Parathyroid adenoma (tissue), 2 donors: ENCODE measurements around the gene DISP2.

Experiments used
- H2AFZ ChIP-seq: fragments of 300-600 bp; sonication (generic); one replicate; pipeline ENCODE4 v1.7.0; 2017; ENCODE audit warnings: antibody characterized with exemption, mild to moderate bottlenecking
- H3K27ac ChIP-seq: fragments of 300-600 bp; sonication (generic); one replicate; pipeline ENCODE4 v1.7.0; 2017
- H3K27me3 ChIP-seq: fragments of 300-600 bp; sonication (generic); one replicate; pipeline ENCODE4 v1.7.0; 2017; ENCODE audit warnings: low read length; ENCODE audit not compliant: control insufficient read depth, insufficient read depth
- H3K36me3 ChIP-seq: fragments of 300-600 bp; sonication (generic); one replicate; pipeline ENCODE4 v1.7.0; 2017; ENCODE audit warnings: low read length; ENCODE audit not compliant: control insufficient read depth, insufficient read depth
- H3K4me1 ChIP-seq: fragments of 300-600 bp; sonication (generic); one replicate; pipeline ENCODE4 v1.7.0; 2017; ENCODE audit warnings: control low read depth
- H3K4me2 ChIP-seq: fragments of 300-600 bp; sonication (generic); one replicate; pipeline ENCODE4 v1.7.0; 2017; ENCODE audit warnings: low read length
- H3K4me3 ChIP-seq: fragments of 300-600 bp; sonication (generic); one replicate; pipeline ENCODE4 v1.7.0; 2017; ENCODE audit warnings: low read depth, low read length
- H3K79me2 ChIP-seq: fragments of 300-600 bp; sonication (generic); one replicate; pipeline ENCODE4 v1.7.0; 2017; ENCODE audit warnings: control low read depth
- H3K9ac ChIP-seq: fragments of 300-600 bp; sonication (generic); one replicate; pipeline ENCODE4 v1.7.0; 2017; ENCODE audit warnings: mild to moderate bottlenecking
- H3K9me3 ChIP-seq: fragments of 300-600 bp; sonication (generic); one replicate; pipeline ENCODE4 v1.7.0; 2017; ENCODE audit warnings: low read length; ENCODE audit not compliant: control insufficient read depth
- CTCF ChIP-seq: fragments of 300-600 bp; sonication (generic); IDR thresholded peaks from one replicate; pipeline ENCODE4 v1.7.0; 2017; ENCODE audit warnings: antibody characterized with exemption, mild to moderate bottlenecking
- donor health status: primary hyperparathyroidism.

DISP2 gene

GRCh38 chr15:40372981-40373380 is 15.0 kb downstream of the DISP2 start:
- H3K4me1 ChIP-seq: no peaks in the 10 kb centered on the region
- H3K9me3 ChIP-seq: no peaks in the 10 kb centered on the region
- no peak overlapping the region for H3K4me3 ChIP-seq
- H2AFZ ChIP-seq: no peak overlapping the region
- H3K36me3 ChIP-seq: no peaks in the 10 kb centered on the region
- H3K9ac ChIP-seq: no peak overlapping the region
- H3K79me2 ChIP-seq: no peaks in the 10 kb centered on the region
- no peak overlapping the region for H3K27ac ChIP-seq
- no peak overlapping the region for H3K4me2 ChIP-seq
- H3K27me3 ChIP-seq: no peaks in the 10 kb centered on the region
- TF ChIP-seq CTCF: no peak

- TF ChIP-seq CTCF: no peak
- Histone ChIP-seq H3K27ac (no peak overlapping the region), H2AFZ (no peak overlapping the region), H3K4me1 (no peaks in the 10 kb centered on the region), H3K9ac (no peak overlapping the region), H3K27me3 (no peaks in the 10 kb centered on the region), H3K9me3 (no peaks in the 10 kb centered on the region), H3K4me2 (no peak overlapping the region), H3K4me3 (no peak overlapping the region), H3K79me2 (no peaks in the 10 kb centered on the region), H3K36me3 (no peaks in the 10 kb centered on the region)
Measured at GRCh38 chr15:40377606-40378005, 19.6 kb downstream of the DISP2 start.

- H3K9ac ChIP-seq: no peak overlapping the region
- no peak for TF ChIP-seq CTCF
- H3K4me3 ChIP-seq: no peak overlapping the region
- H2AFZ ChIP-seq: no peak overlapping the region
- no peak overlapping the region for H3K4me2 ChIP-seq
- H3K27me3 ChIP-seq: no peaks in the 10 kb centered on the region
- H3K9me3 ChIP-seq: no peaks in the 10 kb centered on the region
- H3K27ac ChIP-seq: no peak overlapping the region
- H3K36me3 ChIP-seq: no peaks in the 10 kb centered on the region
- no peaks in the 10 kb centered on the region for H3K79me2 ChIP-seq
- no peaks in the 10 kb centered on the region for H3K4me1 ChIP-seq
Measured at GRCh38 chr15:40379374-40379773, 21.4 kb downstream of the DISP2 start.

- no peak overlapping the region for H2AFZ ChIP-seq
- H3K9ac ChIP-seq: no peak overlapping the region
- H3K4me1 ChIP-seq: no peaks in the 10 kb centered on the region
- no peak overlapping the region for H3K4me2 ChIP-seq
- H3K27me3 ChIP-seq: no peaks in the 10 kb centered on the region
- no peaks in the 10 kb centered on the region for H3K9me3 ChIP-seq
- H3K79me2 ChIP-seq: no peaks in the 10 kb centered on the region
- H3K36me3 ChIP-seq: no peaks in the 10 kb centered on the region
- no peak overlapping the region for H3K27ac ChIP-seq
- H3K4me3 ChIP-seq: no peak overlapping the region
- no peak for TF ChIP-seq CTCF
Measured at GRCh38 chr15:40379853-40380252, 21.8 kb downstream of the DISP2 start.

GRCh38 chr15:40380636-40381035 is 22.6 kb downstream of the DISP2 start:
- Histone ChIP-seq H3K9ac (no peak overlapping the region), H3K27ac (no peak overlapping the region), H3K4me1 (no peaks in the 10 kb centered on the region)

More at GRCh38 chr15:40380636-40381035, 22.6 kb downstream of the DISP2 start:
- H2AFZ ChIP-seq: no peak overlapping the region
- no peaks in the 10 kb centered on the region for H3K27me3 ChIP-seq
- no peak for TF ChIP-seq CTCF
- H3K9me3 ChIP-seq: no peaks in the 10 kb centered on the region
- no peaks in the 10 kb centered on the region for H3K79me2 ChIP-seq
- no peak overlapping the region for H3K4me2 ChIP-seq
- no peaks in the 10 kb centered on the region for H3K36me3 ChIP-seq
- H3K4me3 ChIP-seq: no peak overlapping the region
